Effector memory CD8-positive, alpha-beta T cell (primary cell): Measurements from ENCODE around the gene ZNF732.
"Not testable (repeated sequence)": the region's sequence is repeated elsewhere in the genome, so short reads cannot be mapped to it uniquely, and the experiment has no call there.

Experiments used
- ATAC-seq: fragments of 150-1000 bp; cut with Tn5 transposase; replicated peaks from 2 replicates; pipeline ENCODE4 v1.10.0; 2021; ENCODE audit warnings: mild to moderate bottlenecking, moderate library complexity
- DNase-seq, 3 experiments: peaks; one replicate each; pipeline ENCODE4 v3.0.0; 2021
- H3K27ac Mint-ChIP-seq, 2 donors: one replicate each; pipeline ENCODE4 v1.8.0; 2022; ENCODE audit warnings: mild to moderate bottlenecking in 2 of 2, mixed read lengths in 2 of 2, moderate library complexity in 2 of 2
- H3K27me3 Mint-ChIP-seq, 2 donors: one replicate each; pipeline ENCODE4 v1.8.0; 2022; ENCODE audit warnings: mixed read lengths in 2 of 2
- H3K36me3 Mint-ChIP-seq: one replicate; pipeline ENCODE4 v1.8.0; 2022; ENCODE audit warnings: mild to moderate bottlenecking, moderate library complexity, mixed read lengths; ENCODE audit not compliant: insufficient read depth
- H3K4me1 Mint-ChIP-seq, 2 donors: one replicate each; pipeline ENCODE4 v1.8.0; 2022; ENCODE audit warnings: low read depth in 2 of 2, mixed read lengths in 2 of 2
- H3K4me3 Mint-ChIP-seq, 2 donors: one replicate each; pipeline ENCODE4 v1.8.0; 2022; ENCODE audit warnings: mild to moderate bottlenecking in 2 of 2, mixed read lengths in 2 of 2, moderate library complexity in 2 of 2
- H3K9me3 Mint-ChIP-seq, 2 donors: one replicate each; pipeline ENCODE4 v1.8.0; 2022; ENCODE audit warnings: mixed read lengths in 2 of 2

The ZNF732 gene

GRCh38 chr4:304516-304915 lies 758 bp downstream of the ZNF732 start:
- H3K27me3 Mint-ChIP-seq, result peaks cover 22 to 23% of the 10 kb centered on the region in 2 donors
- H3K27ac Mint-ChIP-seq, H3K4me3 Mint-ChIP-seq, ATAC-seq, H3K36me3 Mint-ChIP-seq, DNase-seq: not testable (repeated sequence)
- peaks cover 3 to 20% of the 10 kb centered on the region in 2 donors for H3K9me3 Mint-ChIP-seq
- peaks cover 9 to 15% of the 10 kb centered on the region in 2 donors for H3K4me1 Mint-ChIP-seq

- Mint-ChIP-seq H3K9me3 (peaks cover 3 to 20% of the 10 kb centered on the region in 2 donors), H3K27ac (no peak overlapping the region), H3K4me3 (no peak overlapping the region), H3K27me3 (peaks cover 22 to 23% of the 10 kb centered on the region in 2 donors), H3K36me3 (no peaks in the 10 kb centered on the region), H3K4me1 (peaks cover 9 to 15% of the 10 kb centered on the region in 2 donors)
- no peak for ATAC-seq
- DNase-seq, result no peak
These were observed 2.9 kb downstream of the ZNF732 start for GRCh38 chr4:302381-302780.

- no peaks in the 10 kb centered on the region for H3K9me3 Mint-ChIP-seq
- H3K27ac Mint-ChIP-seq, result no peak overlapping the region
- no peak overlapping the region for H3K4me3 Mint-ChIP-seq
- H3K27me3 Mint-ChIP-seq, result no peaks in the 10 kb centered on the region
- no peak for ATAC-seq
- H3K36me3 Mint-ChIP-seq, result no peaks in the 10 kb centered on the region
- DNase-seq, result no peak
- H3K4me1 Mint-ChIP-seq, result no peaks in the 10 kb centered on the region
These were observed 10.5 kb downstream of the ZNF732 start for GRCh38 chr4:294732-295131.

- no peak for ATAC-seq
- Mint-ChIP-seq H3K36me3 (no peaks in the 10 kb centered on the region), H3K27me3 (no peaks in the 10 kb centered on the region), H3K9me3 (peaks cover 0 to 12% of the 10 kb centered on the region in 2 donors), H3K4me3 (no peak overlapping the region), H3K27ac (no peak overlapping the region), H3K4me1 (no peaks in the 10 kb centered on the region)
- no peak for DNase-seq
These were observed 16.4 kb downstream of the ZNF732 start for GRCh38 chr4:288891-289290.

GRCh38 chr4:273309-274017 lies 31.8 kb downstream of the ZNF732 start:
- Mint-ChIP-seq H3K27ac (no peak overlapping the region), H3K27me3 (no peaks in the 10 kb centered on the region), H3K9me3 (peaks cover 5 to 10% of the 10 kb centered on the region in 2 donors), H3K4me3 (no peak overlapping the region), H3K36me3 (no peaks in the 10 kb centered on the region), H3K4me1 (no peaks in the 10 kb centered on the region)
- DNase-seq (no peak), ATAC-seq (no peak)

GRCh38 chr4:271492-272103 lies 33.7 kb downstream of the ZNF732 start:
- ATAC-seq, result no peak
- Mint-ChIP-seq H3K27ac (no peak overlapping the region), H3K27me3 (no peaks in the 10 kb centered on the region), H3K4me1 (no peaks in the 10 kb centered on the region), H3K4me3 (no peak overlapping the region), H3K36me3 (no peaks in the 10 kb centered on the region), H3K9me3 (peaks cover 5 to 10% of the 10 kb centered on the region in 2 donors)
- DNase-seq, result no peak

GRCh38 chr4:259240-259639 lies 46.0 kb downstream of the ZNF732 start:
- H3K4me3 Mint-ChIP-seq, ATAC-seq, DNase-seq, H3K27me3 Mint-ChIP-seq, H3K4me1 Mint-ChIP-seq, H3K36me3 Mint-ChIP-seq, H3K27ac Mint-ChIP-seq: not testable (repeated sequence)
- H3K9me3 Mint-ChIP-seq, result peaks cover 12 to 23% of the 10 kb centered on the region in 2 donors

- Mint-ChIP-seq H3K36me3 (no peaks in the 10 kb centered on the region), H3K27ac (no peak overlapping the region), H3K27me3 (no peaks in the 10 kb centered on the region), H3K4me3 (no peak overlapping the region), H3K4me1 (no peaks in the 10 kb centered on the region), H3K9me3 (peaks cover 12 to 25% of the 10 kb centered on the region in 2 donors)
- DNase-seq (no peak), ATAC-seq (no peak)
These were observed 48.8 kb downstream of the ZNF732 start for GRCh38 chr4:256492-256891.

- DNase-seq (no peak), ATAC-seq (no peak)
- H3K27ac Mint-ChIP-seq, result no peak overlapping the region
- no peaks in the 10 kb centered on the region for H3K27me3 Mint-ChIP-seq
- H3K4me3 Mint-ChIP-seq, result no peak overlapping the region
- H3K4me1 Mint-ChIP-seq, result no peaks in the 10 kb centered on the region
- H3K36me3 Mint-ChIP-seq, result no peaks in the 10 kb centered on the region
- peaks cover 7 to 17% of the 10 kb centered on the region in 2 donors for H3K9me3 Mint-ChIP-seq
These were observed 51.1 kb downstream of the ZNF732 start for GRCh38 chr4:253936-254756.

GRCh38 chr4:252065-252601 lies 53.1 kb downstream of the ZNF732 start:
- no peak overlapping the region for H3K4me3 Mint-ChIP-seq
- DNase-seq, result no peak
- peaks cover 9 to 17% of the 10 kb centered on the region in 2 donors for H3K9me3 Mint-ChIP-seq
- no peaks in the 10 kb centered on the region for H3K4me1 Mint-ChIP-seq
- no peaks in the 10 kb centered on the region for H3K36me3 Mint-ChIP-seq
- H3K27ac Mint-ChIP-seq, result no peak overlapping the region
- ATAC-seq, result no peak
- H3K27me3 Mint-ChIP-seq, result no peaks in the 10 kb centered on the region

GRCh38 chr4:244471-244870 lies 60.8 kb downstream of the ZNF732 start:
- H3K4me1 Mint-ChIP-seq, result peaks cover 9 to 10% of the 10 kb centered on the region in 2 donors
- H3K9me3 Mint-ChIP-seq, result peaks cover 0 to 1% of the 10 kb centered on the region in 2 donors
- H3K27ac Mint-ChIP-seq, result no peak overlapping the region
- ATAC-seq (peak; percentile 42), DNase-seq (peak; percentile 57 to 72 (median 63))
- peaks cover 4% of the 10 kb centered on the region for H3K36me3 Mint-ChIP-seq
- H3K4me3 Mint-ChIP-seq, result no peak overlapping the region
- no peaks in the 10 kb centered on the region for H3K27me3 Mint-ChIP-seq

GRCh38 chr4:243426-243825 lies 61.8 kb downstream of the ZNF732 start:
- H3K9me3 Mint-ChIP-seq, result peaks cover 0 to 1% of the 10 kb centered on the region in 2 donors
- peaks cover 9 to 10% of the 10 kb centered on the region in 2 donors for H3K4me1 Mint-ChIP-seq
- no peaks in the 10 kb centered on the region for H3K27me3 Mint-ChIP-seq
- ATAC-seq, result no peak
- DNase-seq, result no peak
- no peak overlapping the region for H3K4me3 Mint-ChIP-seq
- peaks cover 4% of the 10 kb centered on the region for H3K36me3 Mint-ChIP-seq
- H3K27ac Mint-ChIP-seq, result no peak overlapping the region

- Mint-ChIP-seq H3K4me1 (peaks cover 9 to 10% of the 10 kb centered on the region in 2 donors), H3K27ac (peak overlapping the region; percentile 82 to 90), H3K4me3 (peak overlapping the region; percentile 77 to 79), H3K9me3 (no peaks in the 10 kb centered on the region), H3K27me3 (no peaks in the 10 kb centered on the region), H3K36me3 (peaks cover 4% of the 10 kb centered on the region)
- ATAC-seq, result peak; percentile 98
- peak; percentile 57 to 68 (median 65) for DNase-seq
These were observed 63.0 kb downstream of the ZNF732 start for GRCh38 chr4:242121-242848.
